ENCODE results near the gene SLC27A1.
A peak's percentile ranks its signal among the peaks of the same experiment; 100 is the strongest.

SLC27A1 gene

GRCh38 chr19:17441241-17442021 lies 28.9 kb upstream of the SLC27A1 start:
- Histone ChIP-seq H3K4me3 (ENCODE audit: severe bottlenecking) (no peak overlapping the region), H3K4me1 (ENCODE audit: insufficient read depth, poor library complexity, severe bottlenecking) (peaks cover 3% of the 10 kb centered on the region), H3K9me3 (ENCODE audit: severe bottlenecking) (peaks cover 2% of the 10 kb centered on the region), H3K27ac (ENCODE audit: poor library complexity, severe bottlenecking) (no peak overlapping the region), H3K27me3 (ENCODE audit: insufficient read depth, poor library complexity, severe bottlenecking) (no peaks in the 10 kb centered on the region), H3K36me3 (ENCODE audit: low read depth) (no peaks in the 10 kb centered on the region)
- ATAC-seq (ENCODE audit: low read depth) (peak; percentile 27; the same call in 2 of the 3 replicates), DNase-seq (ENCODE audit: low spot score) (no peak)
- TF ChIP-seq CTCF (IDR thresholded peaks at IDR 0.05; ENCODE audit: poor library complexity, severe bottlenecking), result peak; percentile 62

GRCh38 chr19:17445526-17446165 lies 24.7 kb upstream of the SLC27A1 start:
- Histone ChIP-seq H3K27me3 (ENCODE audit: insufficient read depth, poor library complexity, severe bottlenecking) (peaks cover 4% of the 10 kb centered on the region), H3K4me1 (ENCODE audit: insufficient read depth, poor library complexity, severe bottlenecking) (peaks cover 3% of the 10 kb centered on the region), H3K36me3 (ENCODE audit: low read depth) (no peaks in the 10 kb centered on the region), H3K9me3 (ENCODE audit: severe bottlenecking) (peaks cover 2% of the 10 kb centered on the region), H3K4me3 (ENCODE audit: severe bottlenecking) (no peak overlapping the region), H3K27ac (ENCODE audit: poor library complexity, severe bottlenecking) (no peak overlapping the region)
- no peak for DNase-seq (ENCODE audit: low spot score)
- TF ChIP-seq CTCF (IDR thresholded peaks at IDR 0.05; ENCODE audit: poor library complexity, severe bottlenecking), result no peak
- no peak for ATAC-seq (ENCODE audit: low read depth)

GRCh38 chr19:17447704-17448130 lies 22.6 kb upstream of the SLC27A1 start:
- H3K27ac ChIP-seq (ENCODE audit: poor library complexity, severe bottlenecking), result no peak overlapping the region
- H3K27me3 ChIP-seq (ENCODE audit: insufficient read depth, poor library complexity, severe bottlenecking), result peaks cover 4% of the 10 kb centered on the region
- TF ChIP-seq CTCF (IDR thresholded peaks at IDR 0.05; ENCODE audit: poor library complexity, severe bottlenecking), result no peak
- H3K4me1 ChIP-seq (ENCODE audit: insufficient read depth, poor library complexity, severe bottlenecking), result peaks cover 6% of the 10 kb centered on the region
- H3K4me3 ChIP-seq (ENCODE audit: severe bottlenecking), result peak overlapping the region; percentile 26
- DNase-seq (ENCODE audit: low spot score) (no peak), ATAC-seq (ENCODE audit: low read depth) (no peak; the same call in 2 of the 3 replicates)
- no peaks in the 10 kb centered on the region for H3K9me3 ChIP-seq (ENCODE audit: severe bottlenecking)
- no peaks in the 10 kb centered on the region for H3K36me3 ChIP-seq (ENCODE audit: low read depth)

- Histone ChIP-seq H3K36me3 (ENCODE audit: low read depth) (no peaks in the 10 kb centered on the region), H3K27me3 (ENCODE audit: insufficient read depth, poor library complexity, severe bottlenecking) (peaks cover 4% of the 10 kb centered on the region), H3K4me1 (ENCODE audit: insufficient read depth, poor library complexity, severe bottlenecking) (peaks cover 6% of the 10 kb centered on the region), H3K27ac (ENCODE audit: poor library complexity, severe bottlenecking) (no peak within 1 kb of the TSS), H3K9me3 (ENCODE audit: severe bottlenecking) (no peaks in the 10 kb centered on the region), H3K4me3 (ENCODE audit: severe bottlenecking) (peak within 1 kb of the TSS; percentile 26)
- peak; percentile 60 for TF ChIP-seq CTCF (IDR thresholded peaks at IDR 0.05; ENCODE audit: poor library complexity, severe bottlenecking)
- ATAC-seq (ENCODE audit: low read depth), result peak; percentile 30; the same call in 2 of the 3 replicates
- no peak for DNase-seq (ENCODE audit: low spot score)
These were observed 22.0 kb upstream of the SLC27A1 start, which contains the start of gene TMEM221 for GRCh38 chr19:17448131-17448967. TSS of gene TMEM221 (minus strand) at chr19:17448668. CDS start at chr19:17448462, 206 bp downstream.

All from RWPE2 (cell line).